HG03565 (cell line): ENCODE results near the gene AKAP12.

Experiments used
- ATAC-seq: cut with Tn5 transposase; IDR thresholded peaks from one replicate; pipeline ENCODE4 v1.9.1; 2021; ENCODE audit warnings: mild to moderate bottlenecking, moderate library complexity; ENCODE audit not compliant: unreplicated experiment

Gene AKAP12

DNA sequence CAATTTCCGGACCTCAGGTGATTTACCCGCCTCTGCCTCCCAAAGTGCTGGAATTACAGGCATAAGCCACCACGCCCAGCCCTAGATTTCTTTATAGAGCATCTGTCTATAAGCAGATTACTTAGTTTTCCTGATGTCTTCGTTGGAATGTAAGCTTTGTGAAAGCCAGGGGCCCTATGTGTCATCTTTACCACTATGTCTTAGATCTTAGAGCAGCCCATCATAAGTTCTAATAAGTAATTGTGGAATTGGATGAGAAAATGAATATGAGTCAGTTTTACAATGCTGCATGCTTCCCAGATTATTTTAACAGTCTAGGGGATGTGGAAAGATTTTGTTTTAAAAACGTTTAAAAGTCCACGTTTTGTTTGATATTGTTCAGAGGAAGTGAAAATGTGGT lies 160.7 kb downstream of the AKAP12 start:
- no peak for ATAC-seq

DNA sequence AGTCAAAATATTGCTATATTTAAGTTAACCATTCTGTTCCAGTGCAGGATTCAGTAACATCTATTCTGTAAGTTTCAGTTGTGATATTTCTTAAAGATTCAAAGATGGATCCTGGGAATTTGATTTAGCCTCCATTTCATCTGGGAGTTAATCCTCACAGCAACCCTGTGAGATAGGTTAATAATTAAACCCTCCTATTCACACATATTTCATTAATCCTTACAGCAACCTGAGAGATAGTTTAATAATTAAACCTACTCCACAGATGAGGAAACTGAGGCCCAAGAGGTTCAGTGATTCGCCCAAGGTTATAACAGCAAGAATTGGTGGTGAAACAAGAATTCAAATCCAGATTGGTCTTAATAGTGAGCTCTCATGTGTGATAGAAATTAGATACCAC lies 162.5 kb downstream of the AKAP12 start:
- ATAC-seq: no peak

DNA sequence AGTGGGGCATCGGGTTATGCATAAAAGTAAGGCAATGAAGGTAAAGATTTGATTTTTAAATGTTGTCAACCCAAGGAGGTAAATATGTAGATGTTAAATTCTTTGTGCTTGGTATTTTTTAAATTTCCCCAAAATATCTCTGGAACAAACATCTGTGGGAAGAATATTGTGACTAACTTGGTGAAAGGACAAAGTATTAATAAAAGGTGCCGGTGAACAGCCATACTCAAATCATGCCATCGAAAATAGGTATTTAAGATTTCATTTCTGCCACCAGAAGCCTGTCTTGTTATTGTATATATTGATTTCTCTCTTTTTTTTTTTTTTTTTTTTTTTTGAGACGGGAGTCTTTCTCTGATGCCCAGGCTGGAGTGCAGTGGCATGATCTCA lies 164.1 kb downstream of the AKAP12 start:
- no peak for ATAC-seq
